GM12801 (cell line): ENCODE data around the gene BLOC1S1.

ENCODE experiments used
- TF ChIP-seq, protein P1 (sequence below): IDR thresholded peaks from one replicate; pipeline ENCODE4 v1.5.1; 2011; ENCODE audit warnings: control low read depth; ENCODE audit not compliant: insufficient read length; ENCODE audit errors: extremely low read depth

Gene BLOC1S1

DNA sequence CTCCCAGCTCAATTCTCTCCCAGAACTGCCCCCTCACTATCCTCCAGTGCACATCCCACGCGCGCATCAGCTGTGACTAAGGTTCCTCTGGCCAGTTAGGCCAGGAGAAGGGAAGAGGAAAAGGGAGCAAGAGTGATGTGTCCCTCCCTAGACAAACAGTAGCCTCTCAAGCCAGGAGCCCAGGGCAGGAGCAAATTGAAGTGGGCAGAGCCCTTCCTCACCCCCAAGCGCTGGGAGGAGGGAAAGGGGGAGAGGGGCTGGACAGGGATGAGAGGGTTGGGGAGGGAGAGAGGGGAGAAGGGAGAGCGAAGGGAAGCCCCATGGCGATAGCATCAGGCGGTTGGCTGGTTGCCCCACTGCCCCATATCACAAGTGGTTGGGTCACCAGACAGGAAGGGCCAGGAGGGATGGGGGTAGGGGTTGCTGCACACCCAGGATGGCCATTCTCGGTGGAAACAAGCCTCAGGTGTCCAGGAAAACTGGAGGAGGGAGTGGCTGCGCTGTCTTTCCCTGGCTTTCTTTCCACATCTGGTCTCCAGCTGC, 11.9 kb downstream of the BLOC1S1 start:
- TF ChIP-seq, protein P1, sequence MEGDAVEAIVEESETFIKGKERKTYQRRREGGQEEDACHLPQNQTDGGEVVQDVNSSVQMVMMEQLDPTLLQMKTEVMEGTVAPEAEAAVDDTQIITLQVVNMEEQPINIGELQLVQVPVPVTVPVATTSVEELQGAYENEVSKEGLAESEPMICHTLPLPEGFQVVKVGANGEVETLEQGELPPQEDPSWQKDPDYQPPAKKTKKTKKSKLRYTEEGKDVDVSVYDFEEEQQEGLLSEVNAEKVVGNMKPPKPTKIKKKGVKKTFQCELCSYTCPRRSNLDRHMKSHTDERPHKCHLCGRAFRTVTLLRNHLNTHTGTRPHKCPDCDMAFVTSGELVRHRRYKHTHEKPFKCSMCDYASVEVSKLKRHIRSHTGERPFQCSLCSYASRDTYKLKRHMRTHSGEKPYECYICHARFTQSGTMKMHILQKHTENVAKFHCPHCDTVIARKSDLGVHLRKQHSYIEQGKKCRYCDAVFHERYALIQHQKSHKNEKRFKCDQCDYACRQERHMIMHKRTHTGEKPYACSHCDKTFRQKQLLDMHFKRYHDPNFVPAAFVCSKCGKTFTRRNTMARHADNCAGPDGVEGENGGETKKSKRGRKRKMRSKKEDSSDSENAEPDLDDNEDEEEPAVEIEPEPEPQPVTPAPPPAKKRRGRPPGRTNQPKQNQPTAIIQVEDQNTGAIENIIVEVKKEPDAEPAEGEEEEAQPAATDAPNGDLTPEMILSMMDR = no peak

DNA sequence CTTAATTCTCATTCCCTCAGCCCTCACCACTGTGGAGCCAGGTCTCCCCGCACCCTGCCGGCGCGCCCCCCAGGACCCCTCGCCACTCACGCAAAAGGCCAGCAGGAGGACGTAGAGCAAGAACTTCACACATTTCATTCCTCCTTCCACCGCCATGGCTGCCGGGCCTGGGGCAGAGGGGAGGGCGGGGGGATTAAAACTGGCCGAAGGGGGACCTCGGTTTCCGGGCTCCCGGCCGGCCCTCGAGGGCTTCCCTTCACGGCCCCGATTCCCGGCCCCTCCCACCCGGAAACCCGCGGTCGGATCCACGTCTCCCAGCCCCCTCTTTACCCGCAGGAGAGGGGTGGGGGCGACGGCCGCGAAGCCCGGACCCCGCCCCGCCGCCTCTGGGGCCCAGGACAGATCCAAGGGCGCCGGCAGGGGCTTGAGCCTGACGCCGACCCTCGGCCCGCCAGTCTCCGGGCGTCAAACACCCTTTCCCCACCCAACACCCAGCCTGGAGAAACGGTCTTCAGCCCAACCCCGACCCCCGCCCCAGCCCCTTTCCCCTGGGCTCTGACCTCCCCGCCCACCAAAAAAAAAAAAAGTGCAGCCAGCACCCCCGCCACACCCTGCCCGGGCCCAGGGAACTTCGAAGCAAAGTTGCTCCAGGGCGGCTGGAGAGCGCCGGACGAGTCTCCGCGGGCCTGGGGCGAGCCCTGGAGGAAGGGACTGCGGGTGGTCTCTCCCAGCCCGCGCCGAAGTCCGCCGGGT, 12.5 kb downstream of the BLOC1S1 start:
- TF ChIP-seq, protein P1 = no peak

DNA sequence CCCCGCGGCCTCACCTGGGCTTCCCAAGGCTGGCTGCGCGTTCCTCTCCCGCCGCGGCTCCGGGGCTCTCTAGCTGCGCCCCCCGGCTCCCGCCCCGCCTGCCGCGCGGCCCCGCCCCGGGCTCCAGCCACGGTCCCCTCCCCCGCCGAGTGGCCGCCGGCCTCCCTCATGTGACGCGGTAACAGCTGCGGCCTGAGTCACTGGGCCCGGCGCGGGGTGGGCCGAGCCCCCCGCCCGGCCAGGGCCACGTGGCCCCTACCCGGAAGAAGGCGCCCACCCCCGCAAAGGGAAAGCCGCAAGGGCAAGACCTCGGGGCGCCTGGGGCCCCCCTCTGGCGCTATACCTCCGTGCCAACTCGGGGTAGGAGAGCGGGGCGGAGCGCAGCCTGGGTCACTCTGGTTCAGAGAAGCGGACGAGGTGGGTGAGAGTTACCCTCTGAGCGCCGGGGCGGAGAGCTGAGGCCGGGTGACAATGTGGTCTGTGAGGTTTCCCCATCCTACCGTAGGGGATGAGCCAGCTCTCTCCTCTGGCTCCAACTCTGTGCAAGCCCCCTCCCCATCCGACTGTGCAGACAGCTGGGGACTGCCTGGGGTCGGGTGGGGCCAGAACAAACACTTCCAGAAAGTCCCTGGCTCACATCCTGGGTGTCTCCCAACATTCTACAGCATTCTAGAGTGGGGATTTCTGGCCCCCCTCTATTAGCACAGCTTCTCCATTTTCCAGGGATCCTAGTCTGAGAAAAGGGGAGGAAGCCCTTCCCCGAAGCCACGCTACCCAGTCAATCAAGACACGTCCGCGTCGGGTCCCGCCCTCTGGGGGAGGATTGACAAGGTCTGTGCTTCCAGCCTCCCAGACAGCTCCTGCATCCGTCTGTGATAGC, 13.3 kb downstream of the BLOC1S1 start, which contains the start of gene CD63:
Gene CD63, minus strand, starts transcription at position 71 of the 880 bp plus-strand sequence. CDS start 668 bp downstream, outside the sequence.
- TF ChIP-seq, protein P1 = no peak

DNA sequence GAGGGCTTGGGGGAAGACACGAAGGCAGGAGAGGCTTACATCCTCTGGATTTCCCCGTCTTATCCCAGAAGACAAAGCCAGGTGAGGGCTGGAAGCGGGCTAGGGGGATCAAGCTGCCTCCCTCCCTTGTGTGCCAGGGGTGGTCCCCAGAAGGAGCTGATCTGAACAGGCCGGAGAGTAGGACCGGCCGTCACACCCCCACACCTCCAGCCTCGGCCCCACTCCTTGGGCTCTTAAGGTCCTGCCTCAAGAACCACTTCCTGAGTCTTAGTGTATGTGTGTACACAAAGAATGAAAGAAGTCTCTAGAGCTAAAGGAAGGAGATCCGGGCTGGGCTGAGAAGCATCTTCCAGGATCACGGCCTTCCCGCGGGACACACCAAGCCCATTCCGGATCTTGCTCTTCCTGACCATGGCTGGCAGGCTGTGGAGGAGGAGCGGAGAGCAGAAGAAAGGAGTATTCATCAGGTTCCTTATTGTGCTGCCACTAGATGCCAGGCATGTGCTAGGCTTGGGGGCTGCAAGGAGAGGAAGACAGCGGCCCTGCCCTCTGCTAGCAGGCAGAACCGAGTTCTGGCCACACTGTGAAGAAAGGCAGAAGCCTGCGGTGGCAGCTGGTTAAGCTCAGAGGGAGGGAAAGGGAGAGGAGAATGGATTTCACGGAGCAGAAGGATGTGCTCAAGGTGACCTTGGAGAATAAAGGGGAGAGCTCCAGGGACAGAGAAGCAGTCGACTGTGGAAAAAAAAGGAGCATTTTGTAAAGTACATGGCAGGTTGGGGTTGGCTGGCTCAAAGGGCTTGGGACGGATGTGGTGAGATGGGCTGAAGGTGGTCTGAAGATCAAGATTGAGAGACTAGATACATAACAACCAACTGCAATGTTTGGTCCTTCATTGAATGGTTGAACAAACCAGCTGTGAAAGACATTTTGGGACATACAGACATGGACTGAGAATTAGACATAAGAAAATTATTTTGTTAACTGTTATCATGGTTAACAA, 14.3 kb downstream of the BLOC1S1 start:
- TF ChIP-seq, protein P1 = no peak

DNA sequence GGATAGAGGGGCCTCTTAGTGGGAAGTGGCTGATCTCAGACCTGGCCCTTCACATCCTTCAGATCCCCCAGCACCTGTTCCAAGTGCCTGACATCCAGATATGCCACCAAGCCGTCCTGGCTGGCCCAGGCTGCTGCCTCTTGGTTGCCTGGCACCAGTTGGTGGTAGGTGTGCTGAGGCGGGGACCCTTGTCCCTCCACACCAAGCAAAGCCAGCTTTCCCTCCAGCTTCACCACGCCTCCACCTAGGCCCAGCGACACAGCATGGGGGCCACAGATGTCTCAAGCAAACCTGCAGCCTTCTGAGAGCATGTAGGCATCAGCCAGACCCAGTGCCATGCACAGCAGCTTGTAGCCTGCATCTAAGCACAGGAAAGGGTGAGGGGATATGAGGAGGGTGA, 16.4 kb downstream of the BLOC1S1 start:
- TF ChIP-seq, protein P1 = no peak

DNA sequence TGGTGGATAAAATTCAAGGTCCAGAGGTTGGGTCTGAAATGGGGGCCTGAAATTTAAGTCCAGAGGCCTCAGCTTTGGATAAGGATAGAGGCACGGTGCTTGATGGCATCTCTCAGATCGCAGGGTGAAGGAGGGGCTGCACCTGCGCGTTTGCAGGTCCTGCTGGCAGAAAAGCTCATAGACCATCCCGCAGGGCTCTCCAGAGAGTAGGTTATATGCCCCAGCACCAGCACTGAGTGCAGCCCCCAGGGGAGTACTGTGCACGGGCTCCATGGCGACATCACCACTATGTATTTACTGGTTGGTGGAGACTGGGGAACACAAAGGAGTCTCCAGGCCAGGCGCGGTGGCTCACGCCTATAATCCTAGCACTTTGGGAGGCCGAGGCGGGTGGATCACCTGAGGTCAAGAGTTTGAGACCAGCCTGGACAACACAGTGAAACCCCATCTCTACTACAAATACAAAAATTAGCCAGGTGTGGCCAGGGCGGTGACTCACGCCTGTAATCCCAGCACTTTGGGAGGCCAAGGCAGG, 17.2 kb downstream of the BLOC1S1 start:
- TF ChIP-seq, protein P1 = no peak
